Astrocyte of the cerebellum (primary cell): ENCODE measurements around the gene OPN4.

Source experiments
- DNase-seq: peaks from one replicate; pipeline ENCODE4 v3.0.0-alpha.2; 2011; ENCODE audit warnings: low read depth
- H3K4me3 ChIP-seq: 2 replicates; pipeline ENCODE4 v1.5.1; 2011; ENCODE audit warnings: mild to moderate bottlenecking, low read depth, low read length, moderate library complexity
- CTCF ChIP-seq: IDR thresholded peaks from 2 replicates; pipeline ENCODE4 v1.5.1; 2012; ENCODE audit warnings: low read length, low read depth, moderate library complexity, mild to moderate bottlenecking; ENCODE audit errors: missing control alignments
- in situ Hi-C: cut with HindIII; loops from 2 replicates; pipeline ENCODE4 v1.10.0; 2017; ENCODE audit warnings: low sequenced_read_pairs

Gene OPN4

DNA sequence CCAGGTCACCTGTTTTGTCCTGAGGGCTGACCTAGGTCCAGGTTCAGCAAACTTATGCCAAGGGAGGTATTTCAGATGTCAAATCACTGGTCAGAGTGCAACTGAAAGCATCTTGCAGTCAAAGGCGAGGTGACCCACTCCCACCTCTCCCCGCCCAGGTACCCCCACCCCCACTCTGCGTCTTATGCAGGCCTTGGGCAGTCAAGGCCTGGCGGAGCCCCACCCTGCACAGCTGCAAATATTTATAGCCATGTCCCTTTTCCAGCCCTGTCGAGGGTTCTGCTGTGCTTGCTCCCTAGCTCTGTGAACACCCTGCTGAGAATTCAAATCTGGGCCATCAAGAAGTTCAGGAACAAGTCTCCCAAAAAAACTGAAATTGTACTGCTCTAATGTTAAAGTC, 61.5 kb downstream of the OPN4 start:
- DNase-seq, result no peak
- TF ChIP-seq CTCF, result no peak
- no peak overlapping the region for H3K4me3 ChIP-seq
- in situ Hi-C loops, result no loop called here
